Heart right ventricle (tissue), 16 donors: Measurements from ENCODE around the gene PPP3CA. TPM values are rescaled to one million over a fixed set of nuclear protein-coding genes. Genes with fewer than 3 reads are reported as not detected.

Source experiments
- ATAC-seq, 8 donors: fragments of 200-7000 bp; cut with Tn5 transposase; one replicate each; pipeline ENCODE4 v1.9.1; 2020; ENCODE audit warnings: mild to moderate bottlenecking in 8 of 8, moderate library complexity in 8 of 8, moderate number of reproducible peaks in 1 of 8
- DNase-seq, 2 donors: peaks; one replicate each; pipeline ENCODE4 v3.0.0-alpha.2; 2020
- H3K27ac ChIP-seq, 10 donors: fragments of 200-600 bp; sonication (generic) in 2 of 10; one replicate each; pipeline versions ENCODE4 v1.5.0 to v1.8.0; 2020 to 2022; ENCODE audit warnings: mild to moderate bottlenecking in 3 of 10
- H3K27me3 ChIP-seq, 7 donors: fragments of 200-600 bp; one replicate each; pipeline ENCODE4 v1.8.0; 2021 to 2022; ENCODE audit warnings: mild to moderate bottlenecking in 2 of 7
- H3K36me3 ChIP-seq, 9 donors: fragments of 200-600 bp; sonication (generic) in 1 of 9; one replicate each; pipeline versions ENCODE4 v1.5.0 to v1.8.0; 2020 to 2022; ENCODE audit warnings: mild to moderate bottlenecking in 2 of 9
- H3K4me1 ChIP-seq, 9 donors: fragments of 200-600 bp; sonication (generic) in 1 of 9; one replicate each; pipeline versions ENCODE4 v1.5.0 to v1.8.0; 2020 to 2022; ENCODE audit warnings: mild to moderate bottlenecking in 4 of 9
- H3K4me3 ChIP-seq, 10 donors: fragments of 200-600 bp; sonication (generic) in 2 of 10; one replicate each; pipeline versions ENCODE4 v1.5.0 to v1.8.0; 2020 to 2022; ENCODE audit warnings: mild to moderate bottlenecking in 7 of 10, moderate library complexity in 2 of 10
- H3K9me3 ChIP-seq, 11 donors: fragments of 200-600 bp in 10 of 11; sonication (generic) in 2 of 11; one replicate each; pipeline versions ENCODE4 v1.5.0 to v1.8.0; 2013 to 2022; ENCODE audit warnings: mild to moderate bottlenecking in 2 of 11, control low read depth in 1 of 11, moderate library complexity in 1 of 11
- WGBS, 2 donors: extraction: QIAGEN DNeasy Blood & Tissue Kit; methylation state at CpG; one replicate each; pipeline ENCODE4 v1.1.7; 2013; ENCODE audit warnings: inconsistent platforms in 1 of 2; 5-methylcytosine and 5-hydroxymethylcytosine counted together
- intact Hi-C, 10 donors: fragments of 100-400 bp; cut with DNase I; formaldehyde crosslinking; loops; one replicate each; pipeline versions ENCODE4 v1.11.1 to v1.14.2; 2022
- polyA plus RNA-seq, 2 donors: library from polyadenylated mRNA; stranded (reverse); fragments of 200-250 nt; gene quantifications; one replicate each; pipeline ENCODE4 v1.2.3, GENCODE V29; 2013
- total RNA-seq, 10 donors: library from RNA; stranded (reverse); fragmentation: NEBNext Ultra II Directional in 3 of 10; extraction: Animal tissue kit (Norgen Biotek cat#: 25700) in 3 of 10; gene quantifications; one replicate each; pipeline versions ENCODE4 v1.2.1 to v1.2.4, GENCODE V29; 2021 to 2023
- TF ChIP-seq, protein P1 (sequence below), 9 donors: fragments of 200-600 bp; sonication (generic) in 2 of 9; IDR thresholded peaks; one replicate each; pipeline versions ENCODE4 v1.5.0 to v1.8.0; 2021 to 2022; ENCODE audit warnings: antibody characterized with exemption in 9 of 9, mild to moderate bottlenecking in 5 of 9, moderate library complexity in 1 of 9
- donor health status: Arrhythmogenic right ventricular cardiomyopathy.
- donor health status: ischemic (EF 13 %, LVEDD 7.1; RV severe dilation, severe dysfunction).
- donor health status: healthy with polysubstance abuse.
- donor health status: DM: no; HTN: yes; CAD: no.
- donor health status: DM: no; HTN: no; CAD: no.
- donor health status: ischemic (EF 25% LVEDD 6.9; RV normal size, moderate dysfunction).
- donor health status: ischemic (EF 25% LVEDD 5.7; RV mildly dilated, moderate dysfunction).
- donor health status: healthy.
- donor health status: DM: yes; HTN: yes; CAD: no.
- donor health status: Ischemic cardiomyopathy.
- donor health status: ischemic (EF 35%, LVEDD 5.7; RV mildly dilated, moderate dysfunction).
- donor health status: nonischemic (EF 11% LVEDD 7.7; RV severe dilation, severe dysfunction).
- donor health status: DM: yes; HTN: yes; CAD: no.
- donor health status: PGD.
- donor health status: ischemic (EF 29% LVEDD 5.4; RV normal size, mild dysfunction).
- donor health status: nonischemic (EF 23%, LVEDD 6.1; RV moderate dilation, normal function).

PPP3CA gene
- total and polyA plus RNA-seq, 12 donors: 8.1 to 30.8 (median 19.1) TPM

DNA sequence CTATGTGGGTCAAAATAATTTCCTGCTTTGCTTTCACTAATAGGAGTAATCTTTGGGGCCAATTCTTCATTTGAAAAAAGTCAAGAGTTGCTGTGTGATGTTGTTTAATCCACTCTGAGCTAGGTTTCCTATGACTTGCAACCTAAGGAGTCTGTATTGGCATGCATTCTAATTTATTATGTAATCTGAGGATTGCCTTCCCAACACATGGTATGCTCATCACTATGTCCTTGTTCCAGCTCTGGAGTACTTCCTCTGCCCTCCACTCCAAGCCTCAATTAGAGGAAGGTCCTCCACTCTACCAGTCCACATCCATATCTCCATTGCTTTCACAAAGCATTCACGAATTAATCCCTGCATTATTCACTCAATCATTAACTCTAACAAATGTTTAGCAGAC lies 56.1 kb downstream of the PPP3CA start:
- no peaks in the 10 kb centered on the region for H3K9me3 ChIP-seq
- intact Hi-C loops: no loop called here
- TF ChIP-seq, protein P1, sequence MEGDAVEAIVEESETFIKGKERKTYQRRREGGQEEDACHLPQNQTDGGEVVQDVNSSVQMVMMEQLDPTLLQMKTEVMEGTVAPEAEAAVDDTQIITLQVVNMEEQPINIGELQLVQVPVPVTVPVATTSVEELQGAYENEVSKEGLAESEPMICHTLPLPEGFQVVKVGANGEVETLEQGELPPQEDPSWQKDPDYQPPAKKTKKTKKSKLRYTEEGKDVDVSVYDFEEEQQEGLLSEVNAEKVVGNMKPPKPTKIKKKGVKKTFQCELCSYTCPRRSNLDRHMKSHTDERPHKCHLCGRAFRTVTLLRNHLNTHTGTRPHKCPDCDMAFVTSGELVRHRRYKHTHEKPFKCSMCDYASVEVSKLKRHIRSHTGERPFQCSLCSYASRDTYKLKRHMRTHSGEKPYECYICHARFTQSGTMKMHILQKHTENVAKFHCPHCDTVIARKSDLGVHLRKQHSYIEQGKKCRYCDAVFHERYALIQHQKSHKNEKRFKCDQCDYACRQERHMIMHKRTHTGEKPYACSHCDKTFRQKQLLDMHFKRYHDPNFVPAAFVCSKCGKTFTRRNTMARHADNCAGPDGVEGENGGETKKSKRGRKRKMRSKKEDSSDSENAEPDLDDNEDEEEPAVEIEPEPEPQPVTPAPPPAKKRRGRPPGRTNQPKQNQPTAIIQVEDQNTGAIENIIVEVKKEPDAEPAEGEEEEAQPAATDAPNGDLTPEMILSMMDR (IDR thresholded peaks at IDR 0.05): no peak
- H3K36me3 ChIP-seq: no peaks in the 10 kb centered on the region
- ATAC-seq: peak in 6 of 8 donors; percentile 19 to 58 (median 50)
- DNase-seq: no peak
- WGBS, 2 donors: 58 to 84% methylated on average over 1 of the region's 1 CpG
- peaks cover 0 to 63% (median 40%) of the 10 kb centered on the region in 9 donors for H3K4me1 ChIP-seq
- peak overlapping the region in 1 of 10 donors; percentile 28 for H3K27ac ChIP-seq
- H3K27me3 ChIP-seq: no peaks in the 10 kb centered on the region
- H3K4me3 ChIP-seq: no peak overlapping the region

DNA sequence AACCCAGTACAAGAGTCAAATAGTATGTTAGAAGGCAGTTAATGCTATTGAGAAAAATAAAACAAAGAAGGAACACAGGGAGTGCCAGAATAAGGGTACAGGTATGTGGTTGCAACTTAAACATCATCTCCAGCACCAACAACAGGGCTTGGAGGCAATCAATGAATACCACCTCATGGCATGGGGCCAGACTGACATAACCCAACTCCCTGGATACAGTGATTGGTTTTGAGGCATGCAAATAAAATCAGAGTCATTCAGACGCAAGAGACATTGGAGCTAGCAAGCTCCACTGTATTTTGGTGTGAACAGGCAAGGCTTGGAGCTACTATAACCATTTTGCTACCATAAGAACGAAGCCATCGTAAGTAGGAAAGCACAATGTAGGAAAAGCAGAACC lies 56.7 kb downstream of the PPP3CA start:
- TF ChIP-seq, protein P1 (IDR thresholded peaks at IDR 0.05): no peak
- Histone ChIP-seq H3K4me1 (peaks cover 0 to 68% (median 40%) of the 10 kb centered on the region in 9 donors), H3K9me3 (no peaks in the 10 kb centered on the region), H3K27me3 (no peaks in the 10 kb centered on the region), H3K27ac (no peak overlapping the region), H3K36me3 (no peaks in the 10 kb centered on the region), H3K4me3 (no peak overlapping the region)
- WGBS, 2 donors: 92 to 94% methylated on average over 3 of the region's 3 CpGs
- DNase-seq (no peak), ATAC-seq (peak in 1 of 8 donors; percentile 21)
- intact Hi-C loops: no loop called here

DNA sequence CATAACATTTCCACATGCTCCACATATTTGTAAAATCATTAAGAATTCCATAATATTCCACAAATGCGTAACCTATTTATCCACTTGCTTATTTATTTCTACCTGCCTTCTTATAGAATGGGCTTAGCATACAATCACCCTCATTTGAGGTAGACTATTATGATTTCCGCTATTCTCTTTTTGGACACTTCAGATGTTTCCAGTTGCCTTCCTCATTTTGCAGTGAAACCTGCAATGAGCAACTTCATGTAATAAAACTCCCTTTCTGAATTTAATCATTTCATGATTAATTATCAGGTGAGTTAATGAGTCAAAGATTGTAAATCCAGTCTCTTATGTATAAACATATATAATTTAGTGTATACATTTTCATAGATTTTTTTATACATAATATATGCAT lies 58.0 kb downstream of the PPP3CA start:
- 94 to 96% methylated on average over 2 of the region's 2 CpGs for WGBS, 2 donors
- TF ChIP-seq, protein P1 (IDR thresholded peaks at IDR 0.05): no peak
- no peaks in the 10 kb centered on the region for H3K9me3 ChIP-seq
- peaks cover 0 to 68% (median 49%) of the 10 kb centered on the region in 9 donors for H3K4me1 ChIP-seq
- no peak overlapping the region for H3K4me3 ChIP-seq
- ATAC-seq (no peak), DNase-seq (no peak)
- intact Hi-C loops: loop anchor here in 4 of 10 donors (5.0 to 10.0 kb wide), 2 partner anchors 55 to 58 kb away; partner anchors contain the start of gene PPP3CA (in 4 of the 4)
- no peaks in the 10 kb centered on the region for H3K36me3 ChIP-seq
- H3K27me3 ChIP-seq: no peaks in the 10 kb centered on the region
- H3K27ac ChIP-seq: no peak overlapping the region

DNA sequence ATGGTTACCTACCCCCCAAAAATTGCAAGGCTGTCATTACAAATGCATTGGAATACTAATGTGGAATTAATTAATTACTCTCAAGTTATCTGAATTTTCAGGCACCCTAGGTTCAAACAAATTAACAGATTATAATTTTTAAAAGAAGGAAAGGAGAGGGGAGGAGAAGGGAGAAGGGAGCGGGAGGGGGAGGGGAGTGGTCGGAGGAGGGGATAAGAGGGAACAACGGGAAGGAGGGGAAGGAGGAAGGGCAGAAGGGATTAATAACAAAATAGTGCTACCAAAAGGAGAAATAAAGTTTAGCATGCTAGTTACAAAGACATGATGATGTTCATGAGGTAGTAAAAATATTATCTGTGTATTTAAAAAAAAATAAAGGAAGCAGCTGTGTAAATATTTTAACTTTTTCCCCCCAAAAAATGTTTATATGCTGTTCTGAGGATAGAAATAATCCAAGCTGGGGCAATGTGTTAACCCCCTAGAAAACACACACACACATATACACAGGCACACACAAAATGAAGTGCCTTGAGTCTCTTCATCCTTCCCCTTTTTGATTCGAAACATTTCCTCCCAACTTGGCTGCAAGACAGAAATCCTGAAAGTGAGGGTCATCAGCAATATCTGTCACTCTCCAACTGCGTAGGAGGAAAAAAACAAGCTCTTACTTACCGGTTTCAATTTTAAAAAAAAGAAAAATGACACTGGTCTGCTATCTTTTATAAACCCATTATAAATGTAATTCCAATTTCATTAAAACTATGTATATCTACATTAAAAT lies 58.8 kb downstream of the PPP3CA start:
- TF ChIP-seq, protein P1 (IDR thresholded peaks at IDR 0.05): no peak
- Histone ChIP-seq H3K27ac (peak overlapping the region in 2 of 10 donors; percentile 1 to 63), H3K4me3 (no peak overlapping the region), H3K36me3 (no peaks in the 10 kb centered on the region), H3K9me3 (no peaks in the 10 kb centered on the region), H3K4me1 (peaks cover 0 to 70% (median 57%) of the 10 kb centered on the region in 9 donors), H3K27me3 (no peaks in the 10 kb centered on the region)
- DNase-seq (peak in 1 of 2 donors; percentile 29), ATAC-seq (peak in 5 of 8 donors; percentile 27 to 61 (median 52))
- WGBS, 2 donors: 49 to 61% methylated on average over 6 of the region's 6 CpGs
- intact Hi-C loops: loop anchor here in 4 of 10 donors (5.0 to 10.0 kb wide), 2 partner anchors 56 to 59 kb away; partner anchors contain the start of gene PPP3CA (in 4 of the 4)
